GM19463 (cell line): ENCODE results near the gene FAM193A.
"Not testable (repeated sequence)": the region's sequence is repeated elsewhere in the genome, so short reads cannot be mapped to it uniquely, and the experiment has no call there.

ENCODE experiments used
- ATAC-seq: cut with Tn5 transposase; IDR thresholded peaks from one replicate; pipeline ENCODE4 v1.9.1; 2021; ENCODE audit warnings: mild to moderate bottlenecking, moderate library complexity; ENCODE audit not compliant: unreplicated experiment

Gene FAM193A

GRCh38 chr4:2574009-2574408, 37.6 kb downstream of the FAM193A start:
- ATAC-seq = no peak

DNA sequence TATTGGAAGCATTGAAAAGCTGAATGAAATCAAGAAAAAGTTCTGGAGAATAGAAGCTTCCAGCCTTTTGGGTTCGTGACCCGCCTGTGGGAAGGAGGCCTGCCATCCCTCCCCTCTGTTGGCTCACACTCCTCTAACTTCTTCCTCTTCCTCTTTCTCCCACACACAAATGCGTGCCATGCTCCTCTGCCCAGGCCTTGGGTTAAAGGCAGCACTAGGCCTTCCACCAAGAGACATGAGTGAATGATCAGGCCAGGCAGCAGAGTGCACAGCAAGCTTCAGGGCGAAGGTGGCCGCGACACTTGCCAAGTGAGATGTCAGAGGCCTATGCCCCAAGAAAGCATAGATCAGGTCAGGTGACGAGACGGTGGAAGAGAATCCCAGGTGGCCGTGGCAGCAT, 38.4 kb downstream of the FAM193A start:
- no peak for ATAC-seq

DNA sequence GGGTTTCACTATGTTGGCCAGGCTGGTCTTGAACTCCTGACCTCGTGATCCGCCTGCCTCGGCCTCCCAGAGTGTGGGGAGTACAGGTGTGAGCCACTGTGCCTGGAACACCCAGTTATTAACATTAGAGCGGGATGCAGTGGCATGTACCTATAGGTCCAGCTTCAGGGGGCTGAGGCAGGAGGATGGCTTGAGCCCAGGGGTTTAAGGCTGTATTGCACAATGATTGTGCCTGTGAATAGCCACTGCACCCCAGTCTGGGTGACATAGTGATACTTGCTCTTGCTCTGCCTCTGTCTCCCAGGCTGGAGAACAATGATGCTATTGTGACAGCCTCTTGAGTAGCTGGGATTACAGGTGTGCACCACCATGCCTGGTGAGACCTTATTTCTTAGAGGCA, 39.8 kb downstream of the FAM193A start:
- ATAC-seq = no peak

DNA sequence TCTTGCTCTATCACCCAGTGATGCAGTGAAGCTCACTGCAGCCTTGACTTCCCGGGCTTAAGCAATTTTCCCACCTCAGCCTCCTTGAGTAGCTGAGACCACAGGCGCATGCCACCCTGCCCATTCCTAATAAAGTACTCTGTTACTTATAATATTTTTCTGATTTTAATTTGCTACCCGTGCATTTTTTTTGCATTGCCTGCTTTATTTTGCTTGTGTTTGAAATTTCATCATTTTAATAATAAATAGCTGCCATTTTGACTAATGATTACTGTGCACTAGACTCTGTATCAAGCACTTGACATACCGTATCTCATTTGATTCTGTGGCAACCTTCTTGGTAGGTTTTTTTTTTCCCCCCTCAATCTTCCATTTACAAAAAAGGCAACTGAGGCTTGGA, 41.7 kb downstream of the FAM193A start:
- no peak for ATAC-seq

DNA sequence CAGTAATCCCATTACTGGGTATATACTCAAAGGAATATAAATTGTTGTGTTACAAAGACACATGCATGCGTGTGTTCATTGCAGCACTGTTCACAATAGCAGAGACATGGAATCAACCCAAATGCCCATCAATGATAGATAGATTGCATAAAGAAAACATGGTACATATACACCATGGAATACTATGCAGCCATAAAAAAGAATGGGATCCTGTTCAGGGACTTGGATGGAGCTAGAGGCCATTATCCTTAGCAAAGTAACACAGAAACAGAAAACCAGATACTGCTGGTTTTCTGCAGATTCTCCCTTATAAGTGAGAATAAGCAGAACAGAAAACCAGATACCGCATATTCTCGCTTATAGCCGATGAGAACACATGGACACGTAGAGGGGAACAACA, 43.5 kb downstream of the FAM193A start:
- no peak for ATAC-seq

GRCh38 chr4:2583092-2583491, 46.6 kb downstream of the FAM193A start:
- no peak for ATAC-seq

- no peak for ATAC-seq
These were observed 47.1 kb downstream of the FAM193A start for GRCh38 chr4:2583517-2583916.

- ATAC-seq = no peak
These were observed 50.1 kb downstream of the FAM193A start for GRCh38 chr4:2586502-2586901.

GRCh38 chr4:2587213-2587823, 50.9 kb downstream of the FAM193A start:
- no peak for ATAC-seq

GRCh38 chr4:2588259-2588658, 51.8 kb downstream of the FAM193A start:
- no peak for ATAC-seq

GRCh38 chr4:2591189-2591588, 54.7 kb downstream of the FAM193A start:
- ATAC-seq = no peak

GRCh38 chr4:2592014-2592413, 55.6 kb downstream of the FAM193A start:
- not testable (repeated sequence) for ATAC-seq

GRCh38 chr4:2592572-2592971, 56.1 kb downstream of the FAM193A start:
- no peak for ATAC-seq

DNA sequence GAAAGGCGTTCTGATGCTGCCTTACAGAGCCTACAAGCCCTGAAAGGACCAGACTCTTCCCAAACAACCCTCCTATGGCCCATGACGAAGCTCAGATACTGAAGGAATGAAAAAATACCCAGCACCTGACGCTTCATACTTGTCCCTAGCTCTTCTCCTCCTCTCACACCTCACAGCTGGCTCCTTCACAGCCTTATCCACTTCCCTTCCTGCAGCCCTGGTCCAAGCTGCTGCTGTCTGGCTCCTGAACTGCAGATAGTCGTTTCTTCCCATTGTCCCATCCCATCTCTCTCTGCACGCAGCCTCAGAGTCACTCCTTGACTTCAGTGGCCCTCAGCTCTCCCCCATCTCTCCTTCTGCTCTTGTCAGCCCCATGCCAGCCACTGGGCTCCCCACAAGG, 56.6 kb downstream of the FAM193A start:
- no peak for ATAC-seq

DNA sequence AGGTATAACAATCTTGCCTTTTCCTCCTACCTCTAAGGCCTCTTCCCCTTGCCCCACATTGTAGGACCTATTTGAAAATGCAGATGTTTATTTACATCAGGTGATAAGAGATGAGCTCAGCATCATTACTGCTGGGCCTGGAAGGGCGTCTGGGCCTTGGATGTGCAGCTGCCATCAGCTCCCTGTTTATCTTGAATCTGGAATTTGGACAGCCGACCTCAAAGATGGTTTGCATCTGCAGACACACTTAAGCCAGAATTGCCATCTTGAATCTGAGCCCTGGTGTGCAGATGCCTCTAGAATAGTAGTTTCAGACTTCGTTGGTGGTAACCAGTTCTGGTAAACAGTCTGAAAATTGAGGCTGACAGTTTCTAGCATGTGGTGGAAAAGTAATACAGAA, 59.0 kb downstream of the FAM193A start:
- ATAC-seq = no peak

GRCh38 chr4:2595952-2596552, 59.6 kb downstream of the FAM193A start:
- no peak for ATAC-seq

DNA sequence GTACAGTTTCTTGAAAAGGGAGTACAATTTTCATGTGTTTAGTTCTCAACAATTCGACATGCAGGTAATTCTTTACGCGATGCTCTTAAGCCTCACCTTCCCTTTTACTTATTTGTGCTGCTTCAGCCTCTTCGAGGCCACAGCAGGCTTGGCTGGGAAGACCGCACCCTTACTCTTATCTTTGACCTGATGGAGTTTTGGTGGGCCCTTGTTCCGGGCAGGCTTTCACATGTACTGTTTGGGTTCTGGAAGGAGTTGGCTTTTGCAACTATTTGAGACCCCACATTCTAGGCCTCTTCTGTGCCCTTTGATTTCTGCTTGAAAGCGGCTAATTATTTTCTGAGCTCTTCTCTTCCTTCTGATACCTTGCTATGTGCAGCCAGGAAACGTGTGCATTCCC, 60.2 kb downstream of the FAM193A start:
- no peak for ATAC-seq

DNA sequence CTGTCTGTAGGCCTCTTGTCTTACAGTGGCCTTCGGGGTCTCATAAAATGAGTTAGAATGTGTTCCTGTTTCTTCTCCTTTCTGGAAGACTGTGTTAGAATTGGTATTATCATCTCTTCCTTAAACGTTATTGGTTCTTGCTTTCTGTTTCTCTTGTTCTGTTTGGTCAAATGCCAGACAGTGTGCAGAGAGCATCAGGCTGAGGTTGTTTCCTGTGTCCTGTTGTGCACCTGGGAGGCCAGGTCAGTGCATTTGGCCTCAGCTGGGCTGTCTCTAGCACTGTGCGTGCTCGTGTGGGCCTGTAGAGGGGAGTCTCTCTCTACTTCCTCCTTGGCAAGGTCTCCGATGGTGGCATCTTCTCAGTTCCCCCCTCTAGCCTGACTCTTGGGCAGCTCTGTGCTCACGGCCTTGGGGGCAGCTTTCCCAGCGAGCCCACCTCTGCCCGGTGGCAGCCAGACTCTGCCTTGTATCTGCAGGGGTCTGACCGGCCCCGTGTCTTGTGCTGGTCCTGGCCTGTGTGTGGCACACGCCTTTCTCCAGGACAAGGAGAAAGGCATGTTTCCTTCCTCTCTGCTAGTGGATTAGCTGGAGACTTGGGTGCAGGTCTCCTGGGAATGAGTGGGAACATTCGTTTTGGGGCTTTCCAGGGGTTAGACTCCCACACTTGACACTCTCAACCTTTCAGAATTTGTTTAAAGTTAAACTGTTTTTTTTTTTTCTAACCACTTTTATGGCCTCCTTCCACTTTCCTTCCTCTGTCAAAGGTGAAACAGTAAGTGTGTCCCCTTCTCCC, 62.3 kb downstream of the FAM193A start:
- ATAC-seq = peak; percentile 87

- no peak for ATAC-seq
These were observed 62.8 kb downstream of the FAM193A start for GRCh38 chr4:2599304-2599654.

DNA sequence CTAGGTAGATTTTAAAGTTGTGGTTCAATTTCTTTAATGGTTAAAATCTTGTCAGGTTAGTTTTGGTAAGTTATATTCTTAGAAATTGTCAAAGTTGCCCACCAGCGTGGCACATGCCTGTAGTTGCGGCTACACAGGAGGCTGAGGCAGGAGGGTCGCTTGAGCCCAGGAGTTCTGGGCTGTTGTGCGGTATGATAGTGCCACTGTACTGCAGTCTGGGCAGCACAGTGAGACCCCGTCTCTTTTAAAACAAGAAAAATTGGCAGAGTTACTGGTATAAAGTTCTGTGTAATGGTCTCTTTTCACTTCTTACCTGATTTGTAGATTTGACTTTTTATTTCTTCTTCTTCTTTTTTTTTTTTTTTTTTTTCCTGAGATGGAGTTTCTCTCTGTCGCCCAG, 64.4 kb downstream of the FAM193A start:
- no peak for ATAC-seq

GRCh38 chr4:2604614-2605013, 68.2 kb downstream of the FAM193A start:
- ATAC-seq = no peak

DNA sequence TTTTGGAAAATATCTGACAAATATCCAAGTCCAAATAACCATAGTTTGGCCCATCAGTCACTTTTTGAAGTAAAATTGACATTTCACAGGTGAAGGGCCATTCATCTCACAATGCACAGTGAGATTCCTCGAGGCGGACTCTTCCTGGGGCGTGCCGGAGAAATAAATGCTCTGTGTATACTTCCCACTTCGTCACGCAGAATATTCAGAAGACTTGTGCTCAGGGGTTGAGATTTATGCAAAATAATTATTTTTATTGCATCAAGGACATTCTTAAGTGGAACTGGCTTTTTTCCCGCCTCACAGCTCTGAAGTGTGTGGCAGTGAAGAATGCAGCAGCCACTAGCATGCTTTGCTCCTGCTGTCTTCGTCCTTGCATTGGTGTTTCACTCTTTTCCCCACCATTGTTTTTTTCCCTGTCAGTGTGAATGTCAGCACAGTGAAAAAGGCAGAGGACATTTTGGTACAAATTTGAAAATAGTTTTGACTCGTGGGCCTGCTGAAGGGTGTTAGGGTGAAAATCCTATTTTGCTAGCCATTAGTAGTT, 70.6 kb downstream of the FAM193A start:
- ATAC-seq = no peak
